IMR-90 (cell line): ENCODE results near the gene RXFP3.

Experiments
- BHLHE40 ChIP-seq: fragments of 150-350 bp; IDR thresholded peaks from 2 replicates; pipeline ENCODE4 v1.6.1; 2016; ENCODE audit warnings: mild to moderate bottlenecking, low read depth, low read length
- CEBPB ChIP-seq: IDR thresholded peaks from 2 replicates; pipeline ENCODE4 v1.6.1; 2012; ENCODE audit warnings: low read depth, low read length, improper control_type of control experiment
- CHD1 ChIP-seq: IDR thresholded peaks from 2 replicates; pipeline ENCODE4 v1.6.1; 2012; ENCODE audit warnings: low read depth, low read length, improper control_type of control experiment
- FOS ChIP-seq: fragments of 150-350 bp; IDR thresholded peaks from 2 replicates; pipeline ENCODE4 v1.6.1; 2016; ENCODE audit warnings: low read depth, low read length
- MXI1 ChIP-seq: IDR thresholded peaks from 2 replicates; pipeline ENCODE4 v1.6.1; 2012; ENCODE audit warnings: low read depth, mild to moderate bottlenecking, low read length, moderate library complexity, borderline replicate concordance
- POLR2A ChIP-seq: IDR thresholded peaks from 2 replicates; pipeline ENCODE4 v1.6.1; 2012; ENCODE audit warnings: mild to moderate bottlenecking, low read depth, low read length
- RAD21 ChIP-seq: IDR thresholded peaks from 2 replicates; pipeline ENCODE4 v1.6.1; 2012; ENCODE audit warnings: low read length, improper control_type of control experiment
- RCOR1 ChIP-seq: IDR thresholded peaks from 2 replicates; pipeline ENCODE4 v1.6.1; 2012; ENCODE audit warnings: mild to moderate bottlenecking, low read length, improper control_type of control experiment; ENCODE audit not compliant: insufficient replicate concordance
- SMC3 ChIP-seq: fragments of 150-350 bp; IDR thresholded peaks from 2 replicates; pipeline ENCODE4 v1.6.1; 2016; ENCODE audit warnings: low read depth, mild to moderate bottlenecking, antibody characterized with exemption, low read length, moderate library complexity
- TF ChIP-seq, protein P1 (sequence below): conservative IDR thresholded peaks from 2 replicates; pipeline ENCODE4 v1.5.1; 2012; ENCODE audit warnings: mild to moderate bottlenecking, low read depth, low read length, improper control_type of control experiment
- TF ChIP-seq, protein P2 (sequence below): fragments of 150-350 bp; IDR thresholded peaks from 2 replicates; pipeline ENCODE4 v1.6.1; 2017; ENCODE audit warnings: mild to moderate bottlenecking, antibody characterized with exemption, low read length, low read depth
- TF ChIP-seq, protein P3 (sequence below): fragments of 150-350 bp; IDR thresholded peaks from 2 replicates; pipeline ENCODE4 v1.6.1; 2016; ENCODE audit warnings: low read depth, mild to moderate bottlenecking, low read length, moderate library complexity, borderline replicate concordance

DNA sequence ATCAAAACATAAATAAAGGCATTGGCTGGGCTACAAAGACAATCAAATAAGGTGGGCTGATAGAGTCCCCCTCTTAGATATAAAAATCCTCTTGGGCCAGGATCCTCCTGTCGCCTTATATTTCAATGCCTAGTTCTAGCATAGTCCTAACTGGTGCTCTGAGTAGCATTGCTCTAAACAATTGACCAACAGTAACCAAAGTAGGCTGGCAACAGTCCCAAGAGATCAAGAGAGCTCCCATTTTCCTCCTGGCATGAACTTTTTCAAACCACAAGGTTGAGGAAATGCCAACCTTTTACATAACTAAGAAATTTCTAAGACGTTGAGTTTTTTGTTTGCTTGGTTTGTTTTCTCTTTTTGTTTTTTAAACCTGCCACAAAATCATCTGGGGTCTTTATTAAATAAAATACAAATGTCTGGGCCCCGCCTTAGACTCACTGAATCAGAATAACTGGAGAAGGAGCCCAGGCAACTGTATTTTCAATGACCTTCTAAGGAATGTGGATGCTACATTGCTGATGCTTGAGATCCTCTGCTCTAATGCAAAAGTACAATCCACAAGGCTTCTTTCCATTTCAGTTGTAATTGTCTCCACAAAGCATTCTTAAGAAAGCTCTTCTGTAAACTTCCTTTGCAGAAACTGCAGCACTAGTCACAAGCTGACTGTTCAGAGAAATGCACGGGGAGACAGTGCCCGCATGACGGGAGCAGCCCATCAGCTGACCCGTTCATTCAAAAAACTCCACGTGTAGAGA is 45.4 kb downstream of the RXFP3 start:
- TF ChIP-seq, protein P1, sequence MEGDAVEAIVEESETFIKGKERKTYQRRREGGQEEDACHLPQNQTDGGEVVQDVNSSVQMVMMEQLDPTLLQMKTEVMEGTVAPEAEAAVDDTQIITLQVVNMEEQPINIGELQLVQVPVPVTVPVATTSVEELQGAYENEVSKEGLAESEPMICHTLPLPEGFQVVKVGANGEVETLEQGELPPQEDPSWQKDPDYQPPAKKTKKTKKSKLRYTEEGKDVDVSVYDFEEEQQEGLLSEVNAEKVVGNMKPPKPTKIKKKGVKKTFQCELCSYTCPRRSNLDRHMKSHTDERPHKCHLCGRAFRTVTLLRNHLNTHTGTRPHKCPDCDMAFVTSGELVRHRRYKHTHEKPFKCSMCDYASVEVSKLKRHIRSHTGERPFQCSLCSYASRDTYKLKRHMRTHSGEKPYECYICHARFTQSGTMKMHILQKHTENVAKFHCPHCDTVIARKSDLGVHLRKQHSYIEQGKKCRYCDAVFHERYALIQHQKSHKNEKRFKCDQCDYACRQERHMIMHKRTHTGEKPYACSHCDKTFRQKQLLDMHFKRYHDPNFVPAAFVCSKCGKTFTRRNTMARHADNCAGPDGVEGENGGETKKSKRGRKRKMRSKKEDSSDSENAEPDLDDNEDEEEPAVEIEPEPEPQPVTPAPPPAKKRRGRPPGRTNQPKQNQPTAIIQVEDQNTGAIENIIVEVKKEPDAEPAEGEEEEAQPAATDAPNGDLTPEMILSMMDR: no peak
- no peak for TF ChIP-seq BHLHE40
- no peak for TF ChIP-seq CEBPB
- TF ChIP-seq MXI1: no peak
- no peak for TF ChIP-seq RCOR1
- TF ChIP-seq POLR2A: no peak
- TF ChIP-seq RAD21: no peak
- TF ChIP-seq, protein P2, sequence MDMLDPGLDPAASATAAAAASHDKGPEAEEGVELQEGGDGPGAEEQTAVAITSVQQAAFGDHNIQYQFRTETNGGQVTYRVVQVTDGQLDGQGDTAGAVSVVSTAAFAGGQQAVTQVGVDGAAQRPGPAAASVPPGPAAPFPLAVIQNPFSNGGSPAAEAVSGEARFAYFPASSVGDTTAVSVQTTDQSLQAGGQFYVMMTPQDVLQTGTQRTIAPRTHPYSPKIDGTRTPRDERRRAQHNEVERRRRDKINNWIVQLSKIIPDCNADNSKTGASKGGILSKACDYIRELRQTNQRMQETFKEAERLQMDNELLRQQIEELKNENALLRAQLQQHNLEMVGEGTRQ: peak; percentile 26; the same call in 1 of the 2 replicates
- TF ChIP-seq SMC3: no peak
- TF ChIP-seq, protein P3, sequence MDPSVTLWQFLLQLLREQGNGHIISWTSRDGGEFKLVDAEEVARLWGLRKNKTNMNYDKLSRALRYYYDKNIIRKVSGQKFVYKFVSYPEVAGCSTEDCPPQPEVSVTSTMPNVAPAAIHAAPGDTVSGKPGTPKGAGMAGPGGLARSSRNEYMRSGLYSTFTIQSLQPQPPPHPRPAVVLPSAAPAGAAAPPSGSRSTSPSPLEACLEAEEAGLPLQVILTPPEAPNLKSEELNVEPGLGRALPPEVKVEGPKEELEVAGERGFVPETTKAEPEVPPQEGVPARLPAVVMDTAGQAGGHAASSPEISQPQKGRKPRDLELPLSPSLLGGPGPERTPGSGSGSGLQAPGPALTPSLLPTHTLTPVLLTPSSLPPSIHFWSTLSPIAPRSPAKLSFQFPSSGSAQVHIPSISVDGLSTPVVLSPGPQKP: no peak
- no peak for TF ChIP-seq CHD1
- no peak; the same call in 1 of the 2 replicates for TF ChIP-seq FOS
